Panc1 (cell line): ENCODE measurements around the gene RALGAPA1. TPM values are rescaled to one million over a fixed set of nuclear protein-coding genes. Genes with fewer than 3 reads are reported as not detected.

ENCODE experiments used
- ATAC-seq: fragments of 200-7000 bp; cut with Tn5 transposase; 2 replicates; pipeline ENCODE4 v1.9.1; 2020; ENCODE audit warnings: mild to moderate bottlenecking, moderate library complexity
- BruUV-seq: library from RNA; stranded (reverse); fragments of 400-500 nt; replicated peaks from 2 replicates; lab custom pipeline; 2021; lab: Mats Ljungman, UMichigan
- CTCF ChIA-PET: fragments of 300-600 bp; sonication (Branson Sonifier 250); formaldehyde crosslinking; loops from one replicate; lab custom pipeline; 2022; ENCODE audit warnings: antibody characterized with exemption; lab: Charles Lee
- POLR2A ChIA-PET: fragments of 300-600 bp; sonication (Branson Sonifier 250); formaldehyde crosslinking; loops from one replicate; lab custom pipeline; 2022; ENCODE audit warnings: antibody characterized with exemption; lab: Charles Lee
- DNase-seq: peaks from one replicate; pipeline ENCODE4 v3.0.0-alpha.2; 2010; ENCODE audit warnings: low read depth, low spot score
- H3K27ac ChIP-seq: 2 replicates; pipeline ENCODE4 v1.5.1; 2011; ENCODE audit warnings: mild to moderate bottlenecking, low read length, inconsistent platforms
- H3K27me3 ChIP-seq: fragments of 200-500 bp; sonication (Bioruptor generic); 2 replicates; pipeline ENCODE4 v1.6.0; 2014; ENCODE audit warnings: low read length, inconsistent platforms; ENCODE audit not compliant: control insufficient read depth, insufficient read depth
- H3K36me3 ChIP-seq: fragments of 200-500 bp; sonication (Bioruptor generic); 2 replicates; pipeline ENCODE4 v1.5.1; 2014; ENCODE audit warnings: inconsistent platforms, mild to moderate bottlenecking, low read length, moderate library complexity; ENCODE audit not compliant: control insufficient read depth, insufficient read depth
- H3K4me1 ChIP-seq: 2 replicates; pipeline ENCODE4 v1.5.1; 2011; ENCODE audit warnings: inconsistent platforms, mild to moderate bottlenecking, low read length, moderate library complexity; ENCODE audit not compliant: control insufficient read depth, insufficient read depth
- H3K4me3 ChIP-seq, 2 experiments: 2 replicates each; pipeline ENCODE4 v1.5.1; 2011 to 2012; ENCODE audit warnings: low read depth in 2 of 2, low read length in 2 of 2, mild to moderate bottlenecking in 2 of 2, inconsistent platforms in 1 of 2, moderate library complexity in 1 of 2
- H3K9me3 ChIP-seq: fragments of 200-500 bp; sonication (Bioruptor generic); 2 replicates; pipeline ENCODE4 v1.5.1; 2014; ENCODE audit warnings: low read depth, mild to moderate bottlenecking, inconsistent platforms, low read length, moderate library complexity; ENCODE audit not compliant: control insufficient read depth, insufficient read depth
- CTCF ChIP-seq: fragments of 450-650 bp; IDR thresholded peaks from 2 replicates; pipeline ENCODE4 v1.5.1; 2017; ENCODE audit warnings: mild to moderate bottlenecking
- POLR2AphosphoS5 ChIP-seq: IDR thresholded peaks from 2 replicates; pipeline ENCODE4 v1.6.1; 2012; ENCODE audit warnings: mild to moderate bottlenecking, low read depth, low read length, moderate library complexity
- REST ChIP-seq, 2 experiments: IDR thresholded peaks; 2 replicates each; pipeline ENCODE4 v1.6.1; 2011 to 2012; ENCODE audit warnings: low read depth in 2 of 2, control low read depth in 1 of 2, low read length in 1 of 2, mild to moderate bottlenecking in 1 of 2, moderate library complexity in 1 of 2; ENCODE audit not compliant: insufficient read depth in 1 of 2
- SIN3A ChIP-seq: IDR thresholded peaks from 2 replicates; pipeline ENCODE4 v1.6.1; 2012; ENCODE audit warnings: low read depth, mild to moderate bottlenecking, low read length, moderate library complexity, borderline replicate concordance; ENCODE audit not compliant: insufficient read depth
- TCF7L2 ChIP-seq: IDR thresholded peaks from 2 replicates; pipeline ENCODE4 v1.6.1; 2011; ENCODE audit warnings: mild to moderate bottlenecking, low read depth, low read length, inconsistent platforms
- in situ Hi-C: cut with HindIII; loops from 2 replicates; pipeline ENCODE4 v1.10.0; 2016; ENCODE audit warnings: low sequenced_read_pairs, low pct_unique_long_range_greater_than_20kb
- intact Hi-C: fragments of 100-400 bp; cut with micrococcal nuclease; formaldehyde crosslinking; loops from one replicate; pipeline ENCODE4 v1.10.0; 2022; ENCODE audit not compliant: unreplicated experiment
- total RNA-seq: library from RNA; stranded (reverse); gene quantifications from one replicate; pipeline ENCODE4 v1.2.1, GENCODE V29; 2021; ENCODE audit not compliant: unreplicated experiment

Gene RALGAPA1
- total RNA-seq, 1 experiment from 2014 or later: 31.5 TPM

GRCh38 chr14:35758523-35759129, 50.5 kb downstream of the RALGAPA1 start:
- H3K27ac ChIP-seq: no peak overlapping the region
- H3K36me3 ChIP-seq: no peaks in the 10 kb centered on the region
- DNase-seq: no peak
- H3K4me1 ChIP-seq: no peaks in the 10 kb centered on the region
- intact Hi-C loops (no loop called here), in situ Hi-C loops (no loop called here)
- BruUV-seq: no TSS peak
- TF ChIP-seq REST (IDR thresholded peaks at IDR 0.05; ENCODE audit: insufficient read depth in 1 of 2, low read depth in 2 of 2, low read length in 1 of 2) (no peak), SIN3A (no peak), TCF7L2 (no peak)
- POLR2A ChIA-PET: no interaction called here
- H3K4me3 ChIP-seq: no peak overlapping the region
- H3K27me3 ChIP-seq: no peaks in the 10 kb centered on the region
- no peaks in the 10 kb centered on the region for H3K9me3 ChIP-seq
- no peak for ATAC-seq
- CTCF ChIA-PET: no interaction called here

GRCh38 chr14:35754671-35755070, 54.4 kb downstream of the RALGAPA1 start:
- Histone ChIP-seq H3K9me3 (no peaks in the 10 kb centered on the region), H3K27me3 (no peaks in the 10 kb centered on the region), H3K36me3 (peaks cover 4% of the 10 kb centered on the region; the same call in 1 of the 2 replicates), H3K27ac (no peak overlapping the region), H3K4me1 (no peaks in the 10 kb centered on the region), H3K4me3 (no peak overlapping the region)
- BruUV-seq: no TSS peak
- no peak for DNase-seq
- POLR2A ChIA-PET: no interaction called here
- CTCF ChIA-PET: no interaction called here
- TF ChIP-seq REST (IDR thresholded peaks at IDR 0.05; ENCODE audit: insufficient read depth in 1 of 2, low read depth in 2 of 2, low read length in 1 of 2): no peak
- TF ChIP-seq TCF7L2: no peak
- no peak for TF ChIP-seq SIN3A
- no peak for TF ChIP-seq CTCF
- no peak for TF ChIP-seq POLR2AphosphoS5
- intact Hi-C loops (no loop called here), in situ Hi-C loops (no loop called here)
- no peak for ATAC-seq
